BE2C (cell line): Measurements from ENCODE around the gene LRMDA.
A peak's percentile ranks its signal among the peaks of the same experiment; 100 is the strongest.

Experiments
- DNase-seq: peaks from one replicate; pipeline ENCODE4 v3.0.0-alpha.2; 2020
- H3K27me3 ChIP-seq: fragments of 250-450 bp; sonication (Bioruptor Pico); 2 replicates; pipeline ENCODE4 v1.5.1; 2020; ENCODE audit warnings: mild to moderate bottlenecking
- H3K36me3 ChIP-seq: fragments of 250-450 bp; sonication (Bioruptor Pico); 2 replicates; pipeline ENCODE4 v1.5.1; 2020; ENCODE audit warnings: mild to moderate bottlenecking
- H3K4me1 ChIP-seq: fragments of 250-450 bp; sonication (Bioruptor Pico); 2 replicates; pipeline ENCODE4 v1.5.1; 2020
- H3K4me3 ChIP-seq: 2 replicates; pipeline ENCODE4 v1.5.1; 2011; ENCODE audit warnings: low read depth, low read length
- H3K9me3 ChIP-seq: fragments of 250-450 bp; sonication (Bioruptor Pico); 2 replicates; pipeline ENCODE4 v1.5.1; 2020
- CTCF ChIP-seq: IDR thresholded peaks from 2 replicates; pipeline ENCODE4 v1.5.1; 2012; ENCODE audit warnings: mild to moderate bottlenecking, low read depth, low read length

Gene LRMDA

DNA sequence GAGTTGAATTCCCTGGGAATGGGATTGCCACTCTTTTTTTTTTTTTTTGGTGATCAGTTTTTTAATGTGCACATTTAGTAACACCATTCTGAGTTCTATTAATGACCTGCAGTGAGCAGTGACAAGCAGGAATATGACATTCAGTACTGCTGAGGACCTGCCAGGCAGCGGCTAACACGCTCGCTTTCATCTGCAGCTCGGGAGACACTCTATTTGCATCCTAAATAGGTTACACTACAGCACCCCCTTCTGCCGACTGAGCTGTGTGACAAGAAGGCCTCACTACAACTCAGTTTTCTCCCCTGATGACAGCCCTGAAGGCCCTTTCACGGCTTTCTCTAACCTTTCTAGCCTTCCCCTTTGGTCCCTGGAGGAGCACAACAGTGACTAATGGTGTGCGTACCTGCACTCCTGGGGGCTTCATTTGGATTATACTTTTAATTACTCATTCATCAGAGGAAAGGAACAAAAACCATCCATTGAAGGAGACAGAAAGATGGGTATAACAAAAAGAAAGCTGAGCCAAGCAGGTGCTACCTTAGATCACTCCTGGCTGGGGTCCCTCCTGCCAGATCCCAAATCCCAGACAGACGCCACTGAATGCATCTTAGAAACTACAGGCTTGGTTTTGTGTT, 872.4 kb downstream of the LRMDA start:
- H3K27me3 ChIP-seq, result no peaks in the 10 kb centered on the region
- H3K4me1 ChIP-seq, result no peaks in the 10 kb centered on the region
- no peak overlapping the region for H3K4me3 ChIP-seq
- DNase-seq, result peak; percentile 74
- no peaks in the 10 kb centered on the region for H3K9me3 ChIP-seq
- no peaks in the 10 kb centered on the region for H3K36me3 ChIP-seq
- peak; percentile 72 for TF ChIP-seq CTCF

GRCh38 chr10:76305930-76306615, 874.6 kb downstream of the LRMDA start:
- H3K4me1 ChIP-seq, result no peaks in the 10 kb centered on the region; the same call in 1 of the 2 replicates
- TF ChIP-seq CTCF, result no peak

DNA sequence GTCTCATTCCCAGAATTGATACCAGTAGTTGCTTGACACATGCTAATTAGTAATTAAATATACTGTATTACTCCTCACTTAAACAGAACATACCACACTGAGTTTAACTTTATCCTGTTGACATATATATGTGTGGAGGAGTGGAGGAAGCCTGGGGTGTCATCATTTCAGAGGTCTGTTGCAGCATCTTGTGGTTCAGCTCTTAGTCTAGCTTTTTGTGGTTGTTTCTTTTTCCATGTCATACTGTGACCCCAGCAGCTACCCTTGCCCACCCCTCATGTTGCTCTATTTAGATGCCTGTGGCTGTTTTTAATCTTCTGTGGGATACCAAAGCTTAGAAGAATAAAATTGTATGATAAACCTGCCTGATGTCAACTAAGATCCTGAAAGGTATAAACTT, 875.4 kb downstream of the LRMDA start:
- no peaks in the 10 kb centered on the region for H3K27me3 ChIP-seq
- DNase-seq, result no peak
- H3K36me3 ChIP-seq, result no peaks in the 10 kb centered on the region
- H3K9me3 ChIP-seq, result no peaks in the 10 kb centered on the region
- H3K4me1 ChIP-seq, result no peaks in the 10 kb centered on the region; the same call in 1 of the 2 replicates
- no peak for TF ChIP-seq CTCF
- H3K4me3 ChIP-seq, result no peak overlapping the region

More at GRCh38 chr10:76305930-76306615, 874.6 kb downstream of the LRMDA start:
- Histone ChIP-seq H3K4me3 (no peak overlapping the region), H3K36me3 (no peaks in the 10 kb centered on the region), H3K9me3 (no peaks in the 10 kb centered on the region), H3K27me3 (no peaks in the 10 kb centered on the region)
- DNase-seq, result no peak

DNA sequence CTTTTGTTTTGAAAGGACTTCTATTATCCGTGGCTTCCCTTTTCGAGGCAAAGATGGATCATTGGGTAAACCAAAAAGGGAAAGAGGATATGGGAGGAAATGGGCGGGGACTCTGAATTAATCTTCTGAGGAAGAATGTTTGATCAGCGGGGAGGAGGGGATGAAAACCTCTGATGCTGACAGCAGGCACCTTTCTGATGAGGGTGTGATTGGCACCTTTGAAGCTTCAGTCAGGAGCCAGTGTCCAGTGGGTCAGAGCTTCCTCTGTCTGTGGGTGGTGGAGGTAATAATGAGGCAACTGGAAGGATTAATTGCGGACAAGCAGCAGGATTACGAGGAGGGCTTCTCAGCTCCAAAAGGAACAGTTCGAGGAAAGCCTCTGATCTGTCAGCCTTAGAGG, 877.6 kb downstream of the LRMDA start:
- no peak for TF ChIP-seq CTCF
- Histone ChIP-seq H3K9me3 (no peaks in the 10 kb centered on the region), H3K4me3 (no peak overlapping the region), H3K4me1 (no peaks in the 10 kb centered on the region; the same call in 1 of the 2 replicates), H3K27me3 (no peaks in the 10 kb centered on the region), H3K36me3 (no peaks in the 10 kb centered on the region)
- DNase-seq, result no peak

- no peak for DNase-seq
- Histone ChIP-seq H3K27me3 (no peaks in the 10 kb centered on the region), H3K36me3 (no peaks in the 10 kb centered on the region), H3K4me1 (no peaks in the 10 kb centered on the region; the same call in 1 of the 2 replicates), H3K4me3 (no peak overlapping the region), H3K9me3 (no peaks in the 10 kb centered on the region)
- no peak for TF ChIP-seq CTCF
Observed at GRCh38 chr10:76309741-76310587, 878.5 kb downstream of the LRMDA start.
